Aorta (tissue), 5 donors: ENCODE data around the gene SNX10. TPM values are rescaled to one million over a fixed set of nuclear protein-coding genes. Genes with fewer than 3 reads are reported as not detected.

Experiments
- ATAC-seq: fragments of 200-7000 bp; cut with Tn5 transposase; one replicate; pipeline ENCODE4 v1.9.1; 2022; ENCODE audit warnings: moderate library complexity; ENCODE audit not compliant: low FRiP score
- DNase-seq, 2 donors: peaks; one replicate each; pipeline ENCODE4 v3.0.0-alpha.2; 2020
- H3K27ac ChIP-seq, 2 donors: one replicate each; pipeline ENCODE4 v1.5.1; 2013; ENCODE audit warnings: low read length in 2 of 2, mild to moderate bottlenecking in 2 of 2, moderate library complexity in 2 of 2, control low read depth in 1 of 2, inconsistent platforms in 1 of 2, low read depth in 1 of 2
- H3K27me3 ChIP-seq, 2 donors: one replicate each; pipeline ENCODE4 v1.6.1; 2013; ENCODE audit warnings: control low read depth in 1 of 2, low read length in 1 of 2, mild to moderate bottlenecking in 1 of 2, moderate library complexity in 1 of 2; ENCODE audit not compliant: insufficient read depth in 2 of 2, control insufficient read depth in 1 of 2
- H3K36me3 ChIP-seq, 2 donors: one replicate each; pipeline ENCODE4 v1.6.1; 2013; ENCODE audit warnings: control low read depth in 1 of 2, low read length in 1 of 2, mild to moderate bottlenecking in 1 of 2; ENCODE audit not compliant: insufficient read depth in 2 of 2, control insufficient read depth in 1 of 2
- H3K4me1 ChIP-seq, 2 donors: one replicate each; pipeline ENCODE4 v1.6.1; 2013; ENCODE audit warnings: low read length in 2 of 2, control low read depth in 1 of 2, mild to moderate bottlenecking in 1 of 2, moderate library complexity in 1 of 2; ENCODE audit not compliant: insufficient read depth in 2 of 2, control insufficient read depth in 1 of 2
- H3K4me3 ChIP-seq, 2 donors: one replicate each; pipeline ENCODE4 v1.5.1; 2013; ENCODE audit warnings: low read length in 2 of 2, control low read depth in 1 of 2, mild to moderate bottlenecking in 1 of 2
- H3K9me3 ChIP-seq: one replicate; pipeline ENCODE4 v1.6.1; 2013; ENCODE audit warnings: mild to moderate bottlenecking, low read length; ENCODE audit not compliant: control insufficient read depth
- WGBS, 2 donors: extraction: QIAGEN DNeasy Blood & Tissue Kit; methylation state at CpG; one replicate each; pipeline ENCODE4 v1.1.7; 2013; 5-methylcytosine and 5-hydroxymethylcytosine counted together
- intact Hi-C, 2 donors: fragments of 100-400 bp; cut with DNase I; formaldehyde crosslinking; loops; one replicate each; pipeline versions ENCODE4 v1.14.2 to v1.15.0; 2022
- polyA plus RNA-seq, 2 donors: library from polyadenylated mRNA; stranded (reverse); fragments of 200-250 nt; gene quantifications; one replicate each; pipeline ENCODE4 v1.2.3, GENCODE V29; 2013
- total RNA-seq, 2 donors: library from RNA; stranded (reverse); fragmentation: NEBNext Ultra II Directional; extraction: Animal tissue kit (Norgen Biotek cat#: 25700); gene quantifications; one replicate each; pipeline ENCODE4 v1.2.1, GENCODE V29; 2021
- donor health status: healthy with polysubstance abuse.
- donor health status: Bipolar disorder and iron deficiency.
- donor health status: DM: no; HTN: no; CAD: no.
- donor health status: DM: no; HTN: no; CAD: no.
- donor health status: DM: yes; HTN: yes; CAD: no.

The SNX10 gene
- total and polyA plus RNA-seq, 4 donors = 0.72 to 7.3 (median 5.0) TPM

GRCh38 chr7:26374647-26375373, 83.1 kb downstream of the SNX10 start:
- no peaks in the 10 kb centered on the region for H3K4me1 ChIP-seq
- H3K4me3 ChIP-seq = no peak overlapping the region
- ATAC-seq (no peak), DNase-seq (no peak)
- WGBS, 2 donors = 85 to 86% methylated on average over 6 of the region's 6 CpGs
- no peaks in the 10 kb centered on the region for H3K9me3 ChIP-seq
- intact Hi-C loops = loop anchor here in 1 of 2 donors (5.0 to 10.0 kb wide), 3 partner anchors 490 to 787 kb away; partner anchors contain the start of gene SKAP2
- peaks cover 0 to 3% of the 10 kb centered on the region in 2 donors for H3K27me3 ChIP-seq
- H3K36me3 ChIP-seq = no peaks in the 10 kb centered on the region
- H3K27ac ChIP-seq = no peak overlapping the region

- DNase-seq (no peak), ATAC-seq (no peak)
- no peak overlapping the region for H3K4me3 ChIP-seq
- intact Hi-C loops = loop anchor here in 1 of 2 donors (5.0 to 10.0 kb wide), 2 partner anchors 489 to 787 kb away; partner anchors contain the start of gene SKAP2
- no peaks in the 10 kb centered on the region for H3K9me3 ChIP-seq
- no peaks in the 10 kb centered on the region for H3K4me1 ChIP-seq
- WGBS, 2 donors = 22% methylated on average over 14 of the region's 14 CpGs
- no peaks in the 10 kb centered on the region for H3K36me3 ChIP-seq
- no peak overlapping the region for H3K27ac ChIP-seq
- H3K27me3 ChIP-seq = peaks cover 0 to 3% of the 10 kb centered on the region in 2 donors
Observed at GRCh38 chr7:26375726-26376174, 84.1 kb downstream of the SNX10 start.

- intact Hi-C loops = loop anchor here in 1 of 2 donors (5.0 to 10.0 kb wide), 2 partner anchors 488 to 786 kb away; partner anchors contain the start of gene SKAP2
- Histone ChIP-seq H3K36me3 (no peaks in the 10 kb centered on the region), H3K4me1 (no peaks in the 10 kb centered on the region), H3K9me3 (no peaks in the 10 kb centered on the region), H3K27ac (no peak overlapping the region), H3K27me3 (peaks cover 0 to 3% of the 10 kb centered on the region in 2 donors), H3K4me3 (no peak overlapping the region)
- ATAC-seq = peak; percentile 80
- DNase-seq = peak; percentile 51 to 77
- 4 to 5% methylated on average over 78 to 88 of the region's 88 CpGs for WGBS, 2 donors
Observed at GRCh38 chr7:26376175-26376917, 84.7 kb downstream of the SNX10 start.

GRCh38 chr7:26378016-26378415, 86.4 kb downstream of the SNX10 start:
- no peak for ATAC-seq
- H3K27me3 ChIP-seq = no peaks in the 10 kb centered on the region
- intact Hi-C loops = loop anchor here in 1 of 2 donors (5.0 to 10.0 kb wide), 2 partner anchors 487 to 784 kb away; partner anchors contain the start of gene SKAP2

GRCh38 chr7:26379711-26380110, 88.0 kb downstream of the SNX10 start:
- WGBS, 2 donors = 76 to 77% methylated on average over 3 of the region's 3 CpGs
- ATAC-seq (no peak), DNase-seq (no peak)
- Histone ChIP-seq H3K27me3 (no peaks in the 10 kb centered on the region), H3K27ac (no peak overlapping the region), H3K4me1 (no peaks in the 10 kb centered on the region), H3K9me3 (no peaks in the 10 kb centered on the region), H3K4me3 (no peak overlapping the region), H3K36me3 (no peaks in the 10 kb centered on the region)
- intact Hi-C loops = loop anchor here in 1 of 2 donors (5.0 to 10.0 kb wide), 2 partner anchors 485 to 783 kb away; partner anchors contain the start of gene SKAP2

More at GRCh38 chr7:26378016-26378415, 86.4 kb downstream of the SNX10 start:
- DNase-seq = no peak
- H3K27ac ChIP-seq = no peak overlapping the region
- no peaks in the 10 kb centered on the region for H3K9me3 ChIP-seq
- WGBS, 2 donors = 83 to 92% methylated on average over 7 of the region's 7 CpGs
- H3K4me1 ChIP-seq = no peaks in the 10 kb centered on the region
- H3K4me3 ChIP-seq = no peak overlapping the region
- no peaks in the 10 kb centered on the region for H3K36me3 ChIP-seq

- H3K4me1 ChIP-seq = no peaks in the 10 kb centered on the region
- intact Hi-C loops = no loop called here
- 74 to 78% methylated on average over 10 of the region's 10 CpGs for WGBS, 2 donors
- no peaks in the 10 kb centered on the region for H3K27me3 ChIP-seq
- ATAC-seq = no peak
- H3K36me3 ChIP-seq = no peaks in the 10 kb centered on the region
- no peak overlapping the region for H3K4me3 ChIP-seq
- H3K9me3 ChIP-seq = no peaks in the 10 kb centered on the region
- DNase-seq = no peak
- H3K27ac ChIP-seq = no peak overlapping the region
Observed at GRCh38 chr7:26381476-26382353, 90.1 kb downstream of the SNX10 start.

GRCh38 chr7:26385240-26385639, 93.6 kb downstream of the SNX10 start:
- no peaks in the 10 kb centered on the region for H3K9me3 ChIP-seq
- H3K4me1 ChIP-seq = no peaks in the 10 kb centered on the region
- intact Hi-C loops = no loop called here
- no peak overlapping the region for H3K4me3 ChIP-seq
- H3K27ac ChIP-seq = no peak overlapping the region
- ATAC-seq = no peak
- no peaks in the 10 kb centered on the region for H3K27me3 ChIP-seq
- no peaks in the 10 kb centered on the region for H3K36me3 ChIP-seq
- DNase-seq = no peak

GRCh38 chr7:26387731-26388130, 96.1 kb downstream of the SNX10 start:
- intact Hi-C loops = no loop called here
- H3K27ac ChIP-seq = no peak overlapping the region
- no peaks in the 10 kb centered on the region for H3K4me1 ChIP-seq
- DNase-seq (no peak), ATAC-seq (no peak)
- no peak overlapping the region for H3K4me3 ChIP-seq
- H3K9me3 ChIP-seq = no peaks in the 10 kb centered on the region
- H3K27me3 ChIP-seq = no peaks in the 10 kb centered on the region
- WGBS, 2 donors = 47 to 55% methylated on average over 2 of the region's 2 CpGs
- no peaks in the 10 kb centered on the region for H3K36me3 ChIP-seq
